GM21381 (cell line): ENCODE measurements around the gene RFTN1.

Experiments
- ATAC-seq: cut with Tn5 transposase; IDR thresholded peaks from one replicate; pipeline ENCODE4 v1.9.1; 2021; ENCODE audit warnings: mild to moderate bottlenecking, moderate library complexity; ENCODE audit not compliant: unreplicated experiment

RFTN1 gene

GRCh38 chr3:16388850-16389441 lies 124.6 kb downstream of the RFTN1 start:
- ATAC-seq = no peak

GRCh38 chr3:16386561-16386960 lies 126.9 kb downstream of the RFTN1 start:
- ATAC-seq = no peak

GRCh38 chr3:16385151-16385550 lies 128.3 kb downstream of the RFTN1 start:
- no peak for ATAC-seq

GRCh38 chr3:16383864-16384263 lies 129.6 kb downstream of the RFTN1 start:
- no peak for ATAC-seq

GRCh38 chr3:16382845-16383244 lies 130.7 kb downstream of the RFTN1 start:
- ATAC-seq = peak; percentile 42

GRCh38 chr3:16381426-16381825 lies 132.1 kb downstream of the RFTN1 start:
- no peak for ATAC-seq

GRCh38 chr3:16380421-16380820 lies 133.1 kb downstream of the RFTN1 start:
- no peak for ATAC-seq

GRCh38 chr3:16379838-16380237 lies 133.7 kb downstream of the RFTN1 start:
- no peak for ATAC-seq

GRCh38 chr3:16378920-16379319 lies 134.6 kb downstream of the RFTN1 start:
- peak; percentile 41 for ATAC-seq

GRCh38 chr3:16378415-16378814 lies 135.1 kb downstream of the RFTN1 start:
- no peak for ATAC-seq

- no peak for ATAC-seq
Observed at GRCh38 chr3:16377847-16378302, 135.6 kb downstream of the RFTN1 start.

GRCh38 chr3:16377196-16377595 lies 136.3 kb downstream of the RFTN1 start:
- no peak for ATAC-seq

GRCh38 chr3:16375891-16376290 lies 137.6 kb downstream of the RFTN1 start:
- ATAC-seq = no peak

GRCh38 chr3:16374935-16375245 lies 138.6 kb downstream of the RFTN1 start:
- ATAC-seq = no peak

GRCh38 chr3:16374047-16374934 lies 139.2 kb downstream of the RFTN1 start:
- ATAC-seq = peak; percentile 35

GRCh38 chr3:16373341-16373946 lies 140.1 kb downstream of the RFTN1 start:
- no peak for ATAC-seq

- ATAC-seq = peak; percentile 27
Observed at GRCh38 chr3:16372362-16373292, 140.9 kb downstream of the RFTN1 start.

GRCh38 chr3:16370872-16371740 lies 142.4 kb downstream of the RFTN1 start:
- ATAC-seq = peak; percentile 21

- no peak for ATAC-seq
Observed at GRCh38 chr3:16370503-16370871, 143.0 kb downstream of the RFTN1 start.

- ATAC-seq = no peak
Observed at GRCh38 chr3:16369885-16370284, 143.6 kb downstream of the RFTN1 start.
